Measurements from ENCODE around the gene PAPPA2.
A peak's percentile ranks its signal among the peaks of the same experiment; 100 is the strongest.
"Not testable (repeated sequence)": the region's sequence is repeated elsewhere in the genome, so short reads cannot be mapped to it uniquely, and the experiment has no call there.

PAPPA2 gene

GRCh38 chr1:176546825-176547224, 83.8 kb downstream of the PAPPA2 start:
- no peak for DNase-seq (ENCODE audit: low read depth in 2 of 3, low spot score in 1 of 3)

- no peak for DNase-seq (ENCODE audit: low read depth in 2 of 3, low spot score in 1 of 3)
These were observed 88.2 kb downstream of the PAPPA2 start for GRCh38 chr1:176551146-176551545.

GRCh38 chr1:176552217-176552991, 89.4 kb downstream of the PAPPA2 start:
- DNase-seq (ENCODE audit: low read depth in 2 of 3, low spot score in 1 of 3), result no peak

GRCh38 chr1:176552999-176553398, 90.0 kb downstream of the PAPPA2 start:
- DNase-seq (ENCODE audit: low read depth in 2 of 3, low spot score in 1 of 3), result no peak

GRCh38 chr1:176556288-176556687, 93.3 kb downstream of the PAPPA2 start:
- no peak for DNase-seq (ENCODE audit: low read depth in 2 of 3, low spot score in 1 of 3)

DNA sequence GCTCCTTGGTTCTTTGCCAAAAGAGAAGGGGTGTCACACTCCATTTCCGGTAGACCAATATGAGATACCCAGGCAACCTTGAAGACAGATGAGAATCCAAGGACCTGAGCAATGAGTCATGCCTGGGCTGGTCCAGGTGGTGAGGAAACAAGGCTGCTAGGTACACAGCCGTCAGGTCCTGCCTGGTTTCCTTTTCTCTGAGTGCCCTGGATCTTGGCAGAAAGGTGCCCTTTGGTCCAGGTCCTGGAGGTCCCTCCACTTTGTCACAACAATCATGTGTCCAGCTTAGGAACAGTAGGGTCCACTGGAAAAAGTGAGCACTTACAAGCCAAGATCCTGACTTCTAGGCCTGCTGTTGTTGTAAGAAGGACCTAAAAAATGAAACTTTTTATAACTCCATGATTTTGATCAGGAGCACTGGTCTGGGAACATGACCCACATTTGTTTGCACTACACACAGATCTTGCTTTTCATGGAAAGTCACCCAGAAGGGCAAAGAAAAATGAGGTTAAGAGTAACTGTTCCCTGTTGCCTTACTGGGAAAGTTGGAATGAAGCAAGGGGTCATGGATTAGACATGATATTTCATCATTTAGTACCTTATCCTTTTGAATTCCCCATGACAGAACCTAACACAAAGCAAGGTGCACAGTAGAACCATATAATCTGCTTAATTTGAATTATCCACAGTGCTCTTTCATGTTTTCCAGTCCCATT, 94.7 kb downstream of the PAPPA2 start:
- DNase-seq (ENCODE audit: low read depth in 2 of 3, low spot score in 1 of 3), result no peak

- no peak for DNase-seq (ENCODE audit: low read depth in 2 of 3, low spot score in 1 of 3)
These were observed 95.6 kb downstream of the PAPPA2 start for GRCh38 chr1:176558561-176558960.

GRCh38 chr1:176559474-176559873, 96.5 kb downstream of the PAPPA2 start:
- DNase-seq (ENCODE audit: low read depth in 2 of 3, low spot score in 1 of 3), result no peak

DNA sequence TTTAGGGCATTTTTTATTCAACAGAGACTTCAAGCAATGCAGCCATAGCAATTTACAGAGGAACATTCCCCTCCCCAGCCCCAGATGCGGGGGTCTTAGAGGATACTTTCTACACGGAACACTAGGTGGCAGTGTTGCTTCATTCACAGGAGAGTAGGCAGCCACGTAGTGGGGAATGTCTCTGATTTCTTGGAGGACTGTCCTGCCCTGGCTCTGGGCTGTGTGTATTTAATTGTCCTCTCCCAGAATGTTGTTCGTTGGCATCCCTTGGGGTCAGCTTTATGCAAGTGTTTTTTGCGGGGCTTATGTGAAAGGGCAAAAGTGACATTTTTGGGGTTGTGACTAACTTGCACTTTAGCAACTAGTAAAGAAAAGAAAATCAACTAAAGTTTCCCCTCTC, 96.9 kb downstream of the PAPPA2 start:
- DNase-seq (ENCODE audit: low read depth in 2 of 3, low spot score in 1 of 3), result peak in 1 of 3 donors; percentile 2

DNA sequence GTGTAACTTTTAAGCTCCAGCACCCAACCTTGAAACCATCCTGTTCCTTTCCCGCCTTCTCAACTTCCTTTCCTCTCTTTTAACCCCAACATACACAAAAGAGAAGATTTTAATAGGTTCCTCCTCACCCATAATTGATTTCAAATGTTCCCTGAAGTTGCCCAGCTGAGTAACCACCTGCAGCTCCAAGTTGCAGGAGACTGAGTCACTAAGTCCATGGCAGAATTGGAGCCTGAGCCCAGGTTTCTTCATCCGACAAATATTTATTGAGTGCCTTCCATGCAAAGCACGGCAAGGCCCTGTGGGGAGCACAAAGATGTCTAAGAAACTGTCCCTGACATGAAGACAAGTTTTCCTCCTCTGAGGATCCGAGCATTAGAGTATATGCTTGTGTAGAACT, 97.7 kb downstream of the PAPPA2 start:
- no peak for DNase-seq (ENCODE audit: low read depth in 2 of 3, low spot score in 1 of 3)

GRCh38 chr1:176561761-176562160, 98.8 kb downstream of the PAPPA2 start:
- not testable (repeated sequence) for DNase-seq (ENCODE audit: low read depth in 2 of 3, low spot score in 1 of 3)

GRCh38 chr1:176566004-176566975, 103.3 kb downstream of the PAPPA2 start:
- DNase-seq (ENCODE audit: low read depth in 2 of 3, low spot score in 1 of 3), result no peak

GRCh38 chr1:176567190-176567794, 104.3 kb downstream of the PAPPA2 start:
- DNase-seq (ENCODE audit: low read depth in 2 of 3, low spot score in 1 of 3), result no peak

DNA sequence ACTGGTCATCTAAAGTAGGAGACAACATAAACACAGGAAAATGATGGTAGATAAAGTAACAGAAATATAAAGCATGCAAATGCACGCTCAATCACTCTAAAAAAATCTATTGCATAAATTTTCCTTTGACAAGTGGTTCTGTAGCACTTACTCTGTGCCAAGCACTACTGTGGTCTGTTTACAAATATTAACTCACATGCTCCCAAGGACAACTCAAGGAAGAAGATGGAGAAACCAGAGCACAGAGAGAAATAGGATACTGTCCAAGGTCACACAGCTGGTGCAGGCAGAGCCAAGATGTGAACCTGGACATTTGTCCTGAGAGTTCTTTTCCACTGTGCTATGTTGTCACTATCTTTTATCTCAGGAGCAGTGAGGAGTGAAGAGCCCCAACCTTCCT, 105.2 kb downstream of the PAPPA2 start:
- no peak for DNase-seq (ENCODE audit: low read depth in 2 of 3, low spot score in 1 of 3)

GRCh38 chr1:176574756-176575155, 111.8 kb downstream of the PAPPA2 start:
- no peak for DNase-seq (ENCODE audit: low read depth in 2 of 3, low spot score in 1 of 3)

GRCh38 chr1:176575991-176576390, 113.0 kb downstream of the PAPPA2 start:
- DNase-seq (ENCODE audit: low read depth in 2 of 3, low spot score in 1 of 3), result no peak

- no peak for DNase-seq (ENCODE audit: low read depth in 2 of 3, low spot score in 1 of 3)
These were observed 113.7 kb downstream of the PAPPA2 start for GRCh38 chr1:176576670-176577069.

DNA sequence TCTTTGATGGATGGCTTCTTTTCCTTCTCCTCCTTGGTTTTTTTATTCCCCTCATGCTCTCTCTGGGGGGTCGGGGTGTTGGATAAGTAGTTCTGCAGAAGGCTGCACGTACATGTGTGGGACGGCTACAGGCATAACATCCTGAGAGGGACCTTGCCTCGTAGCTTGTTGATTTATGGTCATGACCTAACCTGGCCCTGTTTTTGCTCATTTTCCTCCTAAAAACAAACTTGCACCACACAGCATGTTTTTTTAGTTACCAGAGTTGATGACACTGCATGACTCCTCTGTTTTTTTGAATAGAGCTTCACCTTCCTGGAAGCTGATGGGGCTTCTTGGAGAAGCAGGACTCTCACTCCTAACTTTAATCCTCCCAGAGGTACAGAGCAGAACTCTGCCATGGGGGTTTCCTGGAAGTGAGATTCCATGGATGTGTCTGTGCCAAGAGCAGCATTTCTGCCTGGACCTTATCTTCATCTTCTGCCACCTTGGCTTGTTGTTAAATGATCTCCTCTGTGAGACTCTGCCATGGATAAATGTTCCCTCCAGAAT, 114.7 kb downstream of the PAPPA2 start:
- no peak for DNase-seq (ENCODE audit: low read depth in 2 of 3, low spot score in 1 of 3)

DNA sequence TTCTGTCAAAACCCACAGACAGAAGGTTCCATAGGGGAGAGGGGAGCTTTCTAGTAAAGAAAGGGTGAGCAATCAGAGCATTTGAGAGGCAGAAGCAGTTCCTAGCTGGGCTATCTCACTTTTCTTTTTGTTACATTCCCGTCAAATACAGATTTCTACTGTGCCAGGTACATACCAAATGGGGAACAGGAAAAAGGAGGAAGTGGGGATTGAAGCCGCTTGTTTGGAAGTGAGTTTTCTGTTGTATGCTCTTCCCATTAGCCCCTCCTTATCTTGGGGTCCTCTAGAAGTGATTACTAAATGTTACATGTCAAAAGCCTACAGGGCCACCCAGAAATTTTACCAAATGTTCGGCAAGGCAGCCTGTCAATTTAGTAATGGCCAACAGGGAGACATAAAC, 116.1 kb downstream of the PAPPA2 start:
- DNase-seq (ENCODE audit: low read depth in 2 of 3, low spot score in 1 of 3), result no peak

DNA sequence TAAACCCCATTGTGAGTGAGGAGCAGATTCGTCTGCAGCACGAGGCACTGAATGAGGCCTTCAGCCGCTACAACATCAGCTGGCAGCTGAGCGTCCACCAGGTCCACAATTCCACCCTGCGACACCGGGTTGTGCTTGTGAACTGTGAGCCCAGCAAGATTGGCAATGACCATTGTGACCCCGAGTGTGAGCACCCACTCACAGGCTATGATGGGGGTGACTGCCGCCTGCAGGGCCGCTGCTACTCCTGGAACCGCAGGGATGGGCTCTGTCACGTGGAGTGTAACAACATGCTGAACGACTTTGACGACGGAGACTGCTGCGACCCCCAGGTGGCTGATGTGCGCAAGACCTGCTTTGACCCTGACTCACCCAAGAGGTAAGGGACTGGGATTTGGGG, 132.2 kb downstream of the PAPPA2 start:
- DNase-seq (ENCODE audit: low read depth in 2 of 3, low spot score in 1 of 3), result no peak

DNA sequence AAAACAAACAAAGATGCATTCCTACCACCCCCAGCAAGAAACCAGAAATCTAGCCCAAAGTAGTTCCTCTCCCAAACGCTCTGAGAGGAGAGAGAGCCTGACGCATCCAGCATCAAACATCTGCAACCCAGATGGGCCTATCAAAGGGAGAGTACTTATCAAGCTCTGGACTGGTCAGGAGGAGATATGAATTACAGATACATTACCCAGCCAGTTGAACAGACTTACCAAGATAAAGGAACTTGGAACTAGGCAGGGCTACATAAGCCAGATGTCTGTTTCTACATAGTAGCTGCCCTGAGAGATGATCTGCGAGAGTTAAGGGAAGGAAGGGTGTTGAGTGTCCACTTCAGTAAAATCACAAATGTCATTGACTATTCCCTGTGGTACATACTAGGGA, 138.4 kb downstream of the PAPPA2 start:
- DNase-seq (ENCODE audit: low read depth in 2 of 3, low spot score in 1 of 3), result no peak
